ENCODE results near the gene METTL22. TPM values are rescaled to one million over a fixed set of nuclear protein-coding genes. Genes with fewer than 3 reads are reported as not detected.
A peak's percentile ranks its signal among the peaks of the same experiment; 100 is the strongest.

Gene METTL22
- total and polyA plus RNA-seq, 4 donors = 39.6 to 49.7 (median 42.2) TPM

- H3K27ac ChIP-seq (ENCODE audit: low read depth in 1 of 2, low read length in 2 of 2) = no peak within 1 kb of the TSS
- no peaks in the 10 kb centered on the region for H3K36me3 ChIP-seq (ENCODE audit: control insufficient read depth in 1 of 2, insufficient read depth in 2 of 2, low read length in 1 of 2)
- no peaks in the 10 kb centered on the region for H3K4me1 ChIP-seq (ENCODE audit: control insufficient read depth in 1 of 2, insufficient read depth in 2 of 2, low read length in 2 of 2)
- ATAC-seq (ENCODE audit: low FRiP score) (no peak), DNase-seq (no peak)
- no peaks in the 10 kb centered on the region for H3K27me3 ChIP-seq (ENCODE audit: control insufficient read depth in 1 of 2, insufficient read depth in 2 of 2, low read length in 1 of 2)
- no peaks in the 10 kb centered on the region for H3K9me3 ChIP-seq (ENCODE audit: control insufficient read depth, low read length)
- H3K4me3 ChIP-seq (ENCODE audit: low read length in 2 of 2) = peak within 1 kb of the TSS; percentile 0 to 5
- intact Hi-C loops (cut with DNase I) = no loop called here
- whole genome bisulfite sequencing, 2 donors = 2 to 3% methylated on average over 41 of the region's 41 CpGs
Measured at GRCh38 chr16:8589900-8590688, 31.4 kb upstream of the METTL22 start, which contains the start of gene TMEM114. Gene TMEM114, minus strand, starts transcription at chr16:8590511. Its CDS starts 673 bp downstream, at chr16:8589838.

DNA sequence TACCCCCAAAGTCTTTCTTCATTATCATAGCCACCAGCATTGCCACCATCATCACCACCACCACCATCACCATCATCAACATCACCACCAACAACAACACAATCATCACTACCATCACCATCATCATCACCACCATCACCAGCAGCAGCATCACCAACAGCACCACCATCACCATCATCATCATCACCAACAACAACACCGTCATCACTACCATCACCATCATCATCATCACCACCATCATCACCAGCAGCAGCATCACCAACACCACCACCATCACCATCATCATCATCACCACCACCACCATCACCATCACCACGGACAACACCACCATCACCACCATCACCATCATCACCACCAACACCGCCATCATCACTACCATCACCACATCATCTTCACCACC is 30.7 kb upstream of the METTL22 start:
- H3K27me3 ChIP-seq (ENCODE audit: control insufficient read depth in 1 of 2, insufficient read depth in 2 of 2, low read length in 1 of 2) = no peaks in the 10 kb centered on the region
- no peak overlapping the region for H3K27ac ChIP-seq (ENCODE audit: low read depth in 1 of 2, low read length in 2 of 2)
- no peak for ATAC-seq (ENCODE audit: low FRiP score)
- no peak for DNase-seq
- 96 to 97% methylated on average over 3 of the region's 3 CpGs for WGBS, 2 donors
- H3K4me3 ChIP-seq (ENCODE audit: low read length in 2 of 2) = no peak overlapping the region
- intact Hi-C loops (cut with DNase I) = no loop called here
- peaks cover under 1% of the 10 kb centered on the region for H3K9me3 ChIP-seq (ENCODE audit: control insufficient read depth, low read length)
- no peaks in the 10 kb centered on the region for H3K4me1 ChIP-seq (ENCODE audit: control insufficient read depth in 1 of 2, insufficient read depth in 2 of 2, low read length in 2 of 2)
- no peaks in the 10 kb centered on the region for H3K36me3 ChIP-seq (ENCODE audit: control insufficient read depth in 1 of 2, insufficient read depth in 2 of 2, low read length in 1 of 2)

DNA sequence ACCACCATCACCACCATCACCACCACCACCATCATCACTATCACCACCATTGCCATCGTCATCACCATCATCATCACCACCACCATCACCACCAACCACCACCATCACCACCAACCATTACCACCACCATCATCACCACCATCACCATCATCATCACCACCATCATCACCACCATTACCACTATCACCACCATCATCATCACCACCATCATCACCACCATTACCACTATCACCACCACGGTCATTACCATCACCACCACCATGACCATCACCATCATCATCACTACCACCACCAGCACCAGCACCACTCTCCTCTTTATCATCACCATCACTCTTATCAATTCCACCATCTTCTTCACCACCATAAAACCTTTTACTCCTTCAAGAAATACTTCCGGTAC is 30.0 kb upstream of the METTL22 start:
- no peaks in the 10 kb centered on the region for H3K36me3 ChIP-seq (ENCODE audit: control insufficient read depth in 1 of 2, insufficient read depth in 2 of 2, low read length in 1 of 2)
- intact Hi-C loops (cut with DNase I) = no loop called here
- H3K4me3 ChIP-seq (ENCODE audit: low read length in 2 of 2) = no peak overlapping the region
- ATAC-seq (ENCODE audit: low FRiP score) (no peak), DNase-seq (no peak)
- H3K27me3 ChIP-seq (ENCODE audit: control insufficient read depth in 1 of 2, insufficient read depth in 2 of 2, low read length in 1 of 2) = no peaks in the 10 kb centered on the region
- no peaks in the 10 kb centered on the region for H3K4me1 ChIP-seq (ENCODE audit: control insufficient read depth in 1 of 2, insufficient read depth in 2 of 2, low read length in 2 of 2)
- H3K9me3 ChIP-seq (ENCODE audit: control insufficient read depth, low read length) = peaks cover 6% of the 10 kb centered on the region
- 96 to 99% methylated on average over 3 of the region's 3 CpGs for WGBS, 2 donors
- no peak overlapping the region for H3K27ac ChIP-seq (ENCODE audit: low read depth in 1 of 2, low read length in 2 of 2)

- peaks cover 10% of the 10 kb centered on the region for H3K9me3 ChIP-seq (ENCODE audit: control insufficient read depth, low read length)
- H3K27me3 ChIP-seq (ENCODE audit: control insufficient read depth in 1 of 2, insufficient read depth in 2 of 2, low read length in 1 of 2) = no peaks in the 10 kb centered on the region
- intact Hi-C loops (cut with DNase I) = no loop called here
- DNase-seq (no peak), ATAC-seq (ENCODE audit: low FRiP score) (no peak)
- no peak overlapping the region for H3K27ac ChIP-seq (ENCODE audit: low read depth in 1 of 2, low read length in 2 of 2)
- no peaks in the 10 kb centered on the region for H3K4me1 ChIP-seq (ENCODE audit: control insufficient read depth in 1 of 2, insufficient read depth in 2 of 2, low read length in 2 of 2)
- WGBS, 2 donors = 65 to 70% methylated on average over 9 of the region's 9 CpGs
- H3K4me3 ChIP-seq (ENCODE audit: low read length in 2 of 2) = no peak overlapping the region
- no peaks in the 10 kb centered on the region for H3K36me3 ChIP-seq (ENCODE audit: control insufficient read depth in 1 of 2, insufficient read depth in 2 of 2, low read length in 1 of 2)
Measured at GRCh38 chr16:8594149-8594666, 27.3 kb upstream of the METTL22 start.

DNA sequence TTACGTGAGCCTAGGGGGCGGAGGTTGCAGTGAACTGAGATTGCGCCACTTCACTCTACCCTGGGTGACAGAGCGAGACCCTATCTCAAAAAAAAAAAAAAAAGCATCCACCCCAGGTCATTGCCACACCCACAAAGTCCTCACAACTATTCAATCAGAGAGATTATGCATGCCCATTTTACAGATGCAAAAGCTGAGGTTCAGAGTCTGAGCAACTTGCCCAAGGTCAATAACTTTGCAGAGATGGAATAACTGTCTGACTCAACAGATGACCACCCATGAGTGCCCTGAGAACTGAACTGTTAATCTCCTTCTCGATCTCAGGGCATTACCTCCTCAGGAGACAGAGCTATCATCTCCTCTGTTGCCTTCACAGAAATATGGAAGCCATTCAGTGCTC is 25.7 kb upstream of the METTL22 start:
- Histone ChIP-seq H3K27ac (ENCODE audit: low read depth in 1 of 2, low read length in 2 of 2) (no peak overlapping the region), H3K36me3 (ENCODE audit: control insufficient read depth in 1 of 2, insufficient read depth in 2 of 2, low read length in 1 of 2) (no peaks in the 10 kb centered on the region), H3K9me3 (ENCODE audit: control insufficient read depth, low read length) (peaks cover 10% of the 10 kb centered on the region), H3K27me3 (ENCODE audit: control insufficient read depth in 1 of 2, insufficient read depth in 2 of 2, low read length in 1 of 2) (no peaks in the 10 kb centered on the region), H3K4me3 (ENCODE audit: low read length in 2 of 2) (no peak overlapping the region), H3K4me1 (ENCODE audit: control insufficient read depth in 1 of 2, insufficient read depth in 2 of 2, low read length in 2 of 2) (no peaks in the 10 kb centered on the region)
- intact Hi-C loops (cut with DNase I) = no loop called here
- 90 to 93% methylated on average over 5 of the region's 5 CpGs for WGBS, 2 donors
- DNase-seq (no peak), ATAC-seq (ENCODE audit: low FRiP score) (no peak)

DNA sequence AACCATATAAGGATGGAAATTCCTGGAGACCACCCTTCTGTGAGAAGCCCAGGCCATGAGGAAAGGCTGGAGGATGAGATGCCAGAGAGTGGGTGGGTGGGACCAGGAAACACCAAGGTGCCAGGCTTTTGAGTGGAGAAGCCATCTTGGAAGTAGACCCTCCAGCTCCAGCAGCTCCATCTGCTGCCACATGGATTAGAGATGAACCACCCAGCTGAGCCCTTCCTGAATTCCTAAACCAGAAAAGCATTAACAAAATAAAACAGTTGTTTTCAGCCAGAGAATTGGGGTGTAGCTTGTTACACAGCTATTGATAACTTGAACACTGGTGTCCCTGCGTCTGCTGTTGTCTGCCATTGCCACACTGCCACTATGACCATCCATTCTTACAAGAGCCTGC is 24.9 kb upstream of the METTL22 start:
- no peaks in the 10 kb centered on the region for H3K4me1 ChIP-seq (ENCODE audit: control insufficient read depth in 1 of 2, insufficient read depth in 2 of 2, low read length in 2 of 2)
- peaks cover 12% of the 10 kb centered on the region for H3K9me3 ChIP-seq (ENCODE audit: control insufficient read depth, low read length)
- WGBS, 2 donors = 74 to 78% methylated on average over 1 of the region's 1 CpG
- no peak for DNase-seq
- no peak overlapping the region for H3K4me3 ChIP-seq (ENCODE audit: low read length in 2 of 2)
- intact Hi-C loops (cut with DNase I) = no loop called here
- H3K27ac ChIP-seq (ENCODE audit: low read depth in 1 of 2, low read length in 2 of 2) = no peak overlapping the region
- no peaks in the 10 kb centered on the region for H3K36me3 ChIP-seq (ENCODE audit: control insufficient read depth in 1 of 2, insufficient read depth in 2 of 2, low read length in 1 of 2)
- H3K27me3 ChIP-seq (ENCODE audit: control insufficient read depth in 1 of 2, insufficient read depth in 2 of 2, low read length in 1 of 2) = no peaks in the 10 kb centered on the region
- no peak for ATAC-seq (ENCODE audit: low FRiP score)

GRCh38 chr16:8600144-8600775 is 21.2 kb upstream of the METTL22 start:
- peaks cover 14% of the 10 kb centered on the region for H3K9me3 ChIP-seq (ENCODE audit: control insufficient read depth, low read length)
- H3K27me3 ChIP-seq (ENCODE audit: control insufficient read depth in 1 of 2, insufficient read depth in 2 of 2, low read length in 1 of 2) = no peaks in the 10 kb centered on the region
- ATAC-seq (ENCODE audit: low FRiP score) = no peak
- no peaks in the 10 kb centered on the region for H3K36me3 ChIP-seq (ENCODE audit: control insufficient read depth in 1 of 2, insufficient read depth in 2 of 2, low read length in 1 of 2)
- H3K27ac ChIP-seq (ENCODE audit: low read depth in 1 of 2, low read length in 2 of 2) = no peak overlapping the region
- H3K4me3 ChIP-seq (ENCODE audit: low read length in 2 of 2) = no peak overlapping the region
- WGBS, 2 donors = 60 to 70% methylated on average over 11 of the region's 11 CpGs
- no peaks in the 10 kb centered on the region for H3K4me1 ChIP-seq (ENCODE audit: control insufficient read depth in 1 of 2, insufficient read depth in 2 of 2, low read length in 2 of 2)
- no peak for DNase-seq
- intact Hi-C loops (cut with DNase I) = no loop called here

GRCh38 chr16:8605554-8605953 is 15.9 kb upstream of the METTL22 start:
- no peak for ATAC-seq (ENCODE audit: low FRiP score)
- H3K27ac ChIP-seq (ENCODE audit: low read depth in 1 of 2, low read length in 2 of 2) = no peak overlapping the region
- intact Hi-C loops (cut with DNase I) = no loop called here
- H3K4me3 ChIP-seq (ENCODE audit: low read length in 2 of 2) = no peak overlapping the region
- no peak for DNase-seq
- no peaks in the 10 kb centered on the region for H3K36me3 ChIP-seq (ENCODE audit: control insufficient read depth in 1 of 2, insufficient read depth in 2 of 2, low read length in 1 of 2)
- no peaks in the 10 kb centered on the region for H3K4me1 ChIP-seq (ENCODE audit: control insufficient read depth in 1 of 2, insufficient read depth in 2 of 2, low read length in 2 of 2)
- no peaks in the 10 kb centered on the region for H3K27me3 ChIP-seq (ENCODE audit: control insufficient read depth in 1 of 2, insufficient read depth in 2 of 2, low read length in 1 of 2)
- H3K9me3 ChIP-seq (ENCODE audit: control insufficient read depth, low read length) = peaks cover 4% of the 10 kb centered on the region

DNA sequence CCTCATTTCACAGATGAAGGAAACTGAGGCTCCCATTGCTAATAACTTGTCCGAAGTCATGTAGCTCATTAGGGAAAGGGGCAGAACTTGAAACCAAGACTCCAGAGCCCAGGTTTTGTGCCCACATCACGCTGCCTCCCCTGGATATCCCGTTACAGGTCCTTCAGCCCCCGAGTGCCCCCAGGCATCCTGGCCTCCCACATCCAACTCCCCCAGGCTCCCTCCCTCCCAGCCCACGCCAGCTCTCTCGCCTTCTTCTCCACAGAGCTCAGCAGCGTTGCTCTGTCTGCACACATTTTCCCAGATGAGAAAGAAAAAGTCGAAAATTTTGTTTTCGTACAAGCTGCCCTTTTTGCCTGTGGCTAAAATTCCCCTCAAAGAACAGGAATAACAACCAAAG is 14.3 kb upstream of the METTL22 start:
- intact Hi-C loops (cut with DNase I) = no loop called here
- 70 to 75% methylated on average over 9 of the region's 9 CpGs for WGBS, 2 donors
- no peaks in the 10 kb centered on the region for H3K9me3 ChIP-seq (ENCODE audit: control insufficient read depth, low read length)
- H3K36me3 ChIP-seq (ENCODE audit: control insufficient read depth in 1 of 2, insufficient read depth in 2 of 2, low read length in 1 of 2) = no peaks in the 10 kb centered on the region
- no peaks in the 10 kb centered on the region for H3K27me3 ChIP-seq (ENCODE audit: control insufficient read depth in 1 of 2, insufficient read depth in 2 of 2, low read length in 1 of 2)
- no peak for DNase-seq
- no peak overlapping the region for H3K27ac ChIP-seq (ENCODE audit: low read depth in 1 of 2, low read length in 2 of 2)
- no peak overlapping the region for H3K4me3 ChIP-seq (ENCODE audit: low read length in 2 of 2)
- ATAC-seq (ENCODE audit: low FRiP score) = no peak
- H3K4me1 ChIP-seq (ENCODE audit: control insufficient read depth in 1 of 2, insufficient read depth in 2 of 2, low read length in 2 of 2) = no peaks in the 10 kb centered on the region

Measured in aorta (tissue), 5 donors.